GM21390 (cell line): ENCODE measurements around the gene RPF1.
"Not testable (repeated sequence)": the region's sequence is repeated elsewhere in the genome, so short reads cannot be mapped to it uniquely, and the experiment has no call there.

Experiments used
- ATAC-seq: cut with Tn5 transposase; IDR thresholded peaks from one replicate; pipeline ENCODE4 v1.9.1; 2021; ENCODE audit not compliant: unreplicated experiment

Gene RPF1, protein sequence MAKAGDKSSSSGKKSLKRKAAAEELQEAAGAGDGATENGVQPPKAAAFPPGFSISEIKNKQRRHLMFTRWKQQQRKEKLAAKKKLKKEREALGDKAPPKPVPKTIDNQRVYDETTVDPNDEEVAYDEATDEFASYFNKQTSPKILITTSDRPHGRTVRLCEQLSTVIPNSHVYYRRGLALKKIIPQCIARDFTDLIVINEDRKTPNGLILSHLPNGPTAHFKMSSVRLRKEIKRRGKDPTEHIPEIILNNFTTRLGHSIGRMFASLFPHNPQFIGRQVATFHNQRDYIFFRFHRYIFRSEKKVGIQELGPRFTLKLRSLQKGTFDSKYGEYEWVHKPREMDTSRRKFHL

DNA sequence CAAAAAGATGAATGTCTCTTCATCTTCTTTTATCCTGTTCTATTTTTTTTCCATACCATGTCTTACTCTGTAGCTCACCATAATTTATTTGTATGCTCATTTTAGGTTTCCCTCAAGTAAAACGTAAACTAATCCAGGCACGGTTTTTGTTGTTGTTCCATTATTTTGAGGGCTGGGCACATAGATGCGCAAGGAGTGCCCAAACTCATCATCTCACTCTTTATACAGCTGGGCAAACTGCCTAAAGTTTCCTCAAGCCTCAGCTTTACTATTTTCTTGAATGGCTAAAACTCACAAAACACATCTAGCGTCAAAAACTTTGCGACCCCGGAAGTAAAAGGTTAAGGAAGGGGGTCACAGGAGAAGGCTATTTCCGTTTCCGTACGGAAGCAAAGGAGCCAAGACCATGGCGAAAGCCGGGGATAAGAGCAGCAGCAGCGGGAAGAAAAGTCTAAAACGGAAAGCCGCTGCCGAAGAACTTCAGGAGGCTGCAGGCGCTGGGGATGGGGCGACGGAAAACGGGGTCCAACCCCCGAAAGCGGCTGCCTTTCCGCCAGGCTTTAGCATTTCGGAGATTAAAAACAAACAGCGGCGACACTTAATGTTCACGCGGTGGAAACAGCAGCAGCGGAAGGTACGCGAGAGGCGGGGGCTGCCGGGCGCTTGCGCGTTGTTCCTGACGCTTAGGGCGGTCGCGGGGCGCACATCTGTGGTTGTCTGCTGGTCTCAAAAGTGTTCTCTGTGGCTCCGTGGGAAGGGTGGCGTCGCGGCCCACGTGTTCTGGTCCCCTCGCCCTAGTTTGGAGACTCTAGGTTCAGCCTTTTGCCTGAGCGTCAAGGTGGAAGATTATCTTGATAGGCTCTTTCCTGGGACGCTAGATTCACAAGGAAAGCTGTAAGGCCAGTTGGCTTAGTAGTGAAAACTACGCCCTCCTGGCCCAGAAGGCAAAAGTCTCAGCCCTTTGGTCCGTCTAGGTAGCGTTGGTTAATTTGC, at the start of gene RPF1:
Gene RPF1, plus strand, starts transcription at position 391 of the 993 bp plus-strand sequence. Its CDS starts 16 bp downstream, at position 407.
- peak; percentile 97 for ATAC-seq

DNA sequence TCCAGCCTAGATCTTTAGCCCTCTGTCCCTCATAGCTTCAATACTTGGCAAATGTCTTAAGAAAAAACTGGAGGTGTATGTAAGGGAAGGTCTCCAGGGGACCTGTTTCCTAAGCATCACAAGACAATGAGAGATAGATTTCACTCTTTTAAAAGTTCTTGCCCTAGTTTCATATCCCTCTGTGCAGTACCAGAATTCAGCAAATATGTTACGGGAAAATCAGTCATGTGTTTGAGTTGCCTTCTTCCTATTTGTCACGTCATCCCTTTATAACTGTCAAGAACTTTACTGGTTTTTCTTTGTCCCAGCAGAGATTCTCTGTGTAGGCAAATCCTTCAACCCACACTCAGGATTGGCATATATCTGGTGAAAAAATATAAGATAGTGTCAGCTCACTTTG, 48.5 kb upstream of the RPF1 start:
- ATAC-seq: no peak

DNA sequence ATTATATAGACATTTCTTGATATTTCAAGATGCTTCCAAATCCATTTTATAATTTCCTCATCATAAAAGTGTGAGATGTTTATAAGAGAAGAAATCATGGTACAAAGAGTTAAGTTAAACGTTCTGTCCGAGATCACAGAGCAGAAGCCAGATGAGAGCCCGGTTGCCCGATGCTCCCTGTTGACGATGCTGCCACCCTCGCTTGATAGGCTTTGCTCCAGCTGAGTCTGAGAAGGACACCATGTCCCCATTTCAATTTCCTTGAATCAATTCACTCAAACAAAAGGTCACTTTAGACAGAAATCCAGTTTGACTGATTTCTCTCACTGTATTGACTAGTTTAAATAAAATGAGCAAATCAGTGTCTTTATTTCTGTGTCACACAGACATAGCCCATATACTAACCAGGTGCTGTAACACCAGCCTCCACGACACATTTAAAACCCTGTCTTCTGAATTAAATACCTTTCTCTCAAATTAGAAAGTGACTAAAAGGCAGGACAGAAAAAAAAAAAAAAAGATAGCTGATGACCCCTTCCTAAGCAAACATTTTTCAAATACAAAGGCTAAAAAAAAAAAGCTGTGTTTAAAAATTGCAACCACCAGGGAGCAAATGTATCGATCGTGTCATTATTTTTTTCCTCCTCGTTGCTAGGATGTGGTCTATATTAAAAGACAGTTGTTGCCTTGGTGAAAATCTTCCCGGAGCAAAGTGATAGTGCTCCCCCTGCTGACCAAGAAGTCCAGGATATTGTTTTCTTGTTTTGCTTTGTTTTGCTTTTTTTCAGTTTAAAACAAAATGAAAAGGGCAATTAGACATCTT, 45.6 kb upstream of the RPF1 start:
- ATAC-seq: no peak

DNA sequence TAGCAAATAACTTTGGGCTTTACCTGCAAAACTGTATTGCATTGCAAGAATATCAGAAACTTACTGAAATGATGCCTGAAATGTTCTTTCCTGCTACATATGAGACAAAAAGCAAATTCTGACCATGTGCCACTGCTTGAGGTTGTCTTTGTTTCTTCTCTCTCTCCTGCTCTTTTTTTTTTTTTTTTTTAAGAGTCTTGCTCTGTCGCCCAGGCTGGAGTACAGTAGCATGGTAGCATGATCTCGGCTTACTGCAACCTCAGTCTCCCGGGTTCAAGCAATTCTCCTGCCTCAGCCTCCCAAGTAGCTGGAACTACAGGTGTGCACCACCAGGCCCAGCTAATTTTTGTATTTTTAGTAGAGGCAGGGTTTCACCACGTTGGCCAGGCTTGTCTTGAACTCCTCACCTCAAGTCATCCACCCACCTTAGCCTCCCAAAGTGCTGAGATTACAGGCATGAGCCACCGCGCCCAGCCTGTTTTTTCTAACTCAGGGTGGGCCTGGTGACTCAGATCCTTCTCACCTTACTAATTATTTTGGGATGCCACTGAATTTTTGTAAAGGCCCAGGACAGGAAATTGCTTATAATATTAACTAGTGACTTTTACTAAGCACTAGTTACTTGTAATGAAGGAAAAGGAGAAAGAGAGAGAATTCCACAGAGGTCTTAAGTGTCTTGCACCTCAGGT, 44.8 kb upstream of the RPF1 start:
- ATAC-seq: no peak

DNA sequence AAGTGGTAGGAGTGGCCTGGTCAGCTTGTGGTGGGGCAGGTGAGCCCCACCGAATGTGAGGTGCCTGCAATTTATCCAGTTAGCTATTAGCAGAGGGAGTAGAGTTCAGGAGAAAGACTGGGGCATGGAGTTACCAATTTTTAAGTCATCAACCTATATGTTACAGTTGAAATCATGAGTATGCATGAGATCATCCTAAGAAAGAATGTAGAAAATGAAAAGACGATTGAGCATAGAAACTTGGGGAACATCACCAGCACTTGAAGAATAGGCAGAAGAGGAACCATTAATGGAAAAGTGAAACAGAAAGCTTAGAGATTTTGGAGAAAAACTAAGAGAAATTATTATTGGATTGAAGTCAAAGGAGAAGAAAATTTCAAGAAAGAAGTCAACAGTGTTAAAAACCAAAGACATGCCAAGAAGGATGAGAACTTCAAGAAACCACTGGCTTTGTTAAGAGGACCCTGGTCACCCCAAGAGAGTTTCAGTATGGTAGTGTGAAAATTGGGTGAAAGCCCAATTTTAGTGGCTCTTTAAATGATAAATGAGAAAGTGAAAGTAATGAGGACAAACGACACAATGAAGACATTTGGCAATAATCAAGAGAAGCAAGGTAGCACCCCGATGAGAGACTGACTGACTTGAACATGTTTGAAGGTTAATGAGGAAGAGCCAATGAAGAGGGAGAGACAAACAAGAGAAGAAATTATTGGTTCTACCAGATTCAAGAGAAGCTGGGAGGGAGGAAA, 44.1 kb upstream of the RPF1 start:
- no peak for ATAC-seq

DNA sequence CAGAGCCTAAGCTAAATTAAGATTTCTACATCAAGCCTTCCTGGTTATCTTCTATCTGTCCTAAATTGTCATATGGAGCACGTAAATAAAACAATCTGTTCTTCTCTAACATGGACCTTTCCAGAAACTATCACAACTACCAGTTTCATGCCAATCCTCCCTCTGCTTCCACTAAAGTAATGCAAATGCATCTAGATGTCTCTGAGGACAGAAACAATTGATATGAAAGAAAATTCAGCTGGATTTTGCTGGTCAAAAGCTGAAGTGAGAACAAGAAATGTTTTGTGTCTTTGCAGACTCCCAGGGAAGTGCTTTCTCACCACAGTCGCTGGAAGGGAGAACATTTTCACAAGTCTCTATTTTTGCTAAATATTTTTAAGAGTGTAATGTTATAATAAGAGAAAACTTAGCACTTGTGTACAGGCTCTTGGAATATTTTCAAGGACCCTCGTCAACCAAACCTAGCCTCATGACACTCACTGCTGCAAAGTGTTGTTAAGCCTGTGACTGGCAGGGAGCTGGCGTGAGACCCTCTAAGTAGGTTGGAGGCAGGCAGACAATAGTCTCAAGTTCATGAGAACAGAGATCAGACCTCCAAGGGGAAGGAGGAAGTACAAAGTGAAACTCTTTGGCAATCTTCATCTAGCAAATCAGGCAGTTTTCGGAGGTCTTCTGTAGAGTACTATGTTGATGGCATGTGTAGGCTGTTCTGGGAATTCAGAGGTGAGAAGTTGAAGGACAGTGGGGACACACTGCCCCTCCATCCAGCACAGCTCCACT, 42.0 kb upstream of the RPF1 start:
- no peak for ATAC-seq

DNA sequence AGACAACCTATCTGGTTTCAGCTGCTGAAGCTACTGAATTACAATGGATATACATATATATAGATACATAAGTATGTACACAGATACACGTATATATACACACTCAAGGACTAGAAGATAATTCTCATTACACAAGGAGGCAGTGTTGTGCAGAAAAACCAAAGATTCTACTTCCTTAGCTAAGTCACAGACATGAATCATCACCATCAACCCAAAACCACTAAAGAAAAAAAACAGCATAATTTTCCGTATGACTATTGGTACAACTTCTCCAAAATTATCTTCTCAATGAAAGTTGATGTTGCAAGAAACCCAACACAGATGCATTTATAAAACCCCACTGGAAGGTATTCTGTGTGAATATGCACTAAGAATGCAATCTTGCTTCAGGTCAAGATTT, 36.8 kb upstream of the RPF1 start:
- ATAC-seq: peak; percentile 94

DNA sequence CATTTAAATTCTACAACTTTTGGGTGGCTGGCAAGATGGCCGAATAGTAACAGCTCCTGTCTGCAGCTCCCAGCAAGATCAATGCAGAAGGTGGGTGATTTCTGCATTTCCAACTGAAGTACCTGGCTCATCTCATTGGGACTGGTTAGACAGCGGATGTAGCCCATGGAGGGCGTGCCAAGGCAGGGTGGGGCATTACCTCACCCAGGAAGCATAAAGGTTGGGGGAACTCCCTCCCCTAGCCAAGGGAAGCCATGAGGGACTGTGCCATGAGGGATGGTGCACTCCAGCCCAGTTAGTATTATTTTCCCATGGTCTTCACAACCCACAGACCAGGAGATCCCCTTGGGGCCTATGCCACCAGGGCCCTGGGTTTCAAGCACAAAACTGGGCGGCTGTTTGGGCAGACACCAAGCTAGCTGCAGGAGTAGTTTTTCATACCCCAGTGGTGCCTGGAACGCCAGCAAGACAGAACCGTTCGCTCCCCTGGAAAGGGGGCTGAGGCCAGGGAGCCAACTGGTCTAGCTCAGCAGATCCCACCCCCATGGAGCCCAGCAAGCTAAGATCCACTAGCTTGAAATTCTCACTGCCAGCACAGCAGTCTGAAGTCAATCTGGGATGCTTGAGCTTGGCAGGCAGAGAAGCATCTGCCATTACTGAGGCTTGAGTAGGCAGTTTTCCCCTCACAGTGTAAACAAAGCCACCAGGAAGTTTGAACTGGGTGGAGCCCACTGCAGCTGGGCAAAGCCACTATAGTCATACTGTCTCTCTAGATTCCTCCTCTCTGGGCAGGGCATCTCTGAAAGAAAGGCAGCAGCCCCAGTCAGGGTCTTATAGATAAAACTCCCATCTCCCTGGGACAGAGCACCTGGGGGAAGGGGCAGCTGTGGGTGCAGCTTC, 36.1 kb upstream of the RPF1 start:
- ATAC-seq: peak; percentile 19

DNA sequence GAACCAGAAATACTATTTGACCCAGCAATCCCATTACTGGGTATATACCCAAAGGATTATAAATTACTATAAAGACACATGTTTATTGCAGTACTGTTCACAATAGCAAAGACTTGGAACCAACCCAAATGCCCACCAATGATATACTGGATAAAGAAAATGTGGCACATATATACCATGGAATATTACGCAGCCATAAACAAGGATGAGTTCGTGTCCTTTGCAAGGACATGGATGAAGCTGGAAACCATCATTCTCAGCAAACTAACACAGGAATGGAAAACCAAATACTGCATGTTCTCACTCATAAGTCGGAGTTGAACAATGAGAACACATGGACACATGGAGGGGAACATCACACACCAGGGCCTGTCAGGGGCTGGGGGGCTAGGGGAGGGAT, 30.4 kb upstream of the RPF1 start:
- not testable (repeated sequence) for ATAC-seq

DNA sequence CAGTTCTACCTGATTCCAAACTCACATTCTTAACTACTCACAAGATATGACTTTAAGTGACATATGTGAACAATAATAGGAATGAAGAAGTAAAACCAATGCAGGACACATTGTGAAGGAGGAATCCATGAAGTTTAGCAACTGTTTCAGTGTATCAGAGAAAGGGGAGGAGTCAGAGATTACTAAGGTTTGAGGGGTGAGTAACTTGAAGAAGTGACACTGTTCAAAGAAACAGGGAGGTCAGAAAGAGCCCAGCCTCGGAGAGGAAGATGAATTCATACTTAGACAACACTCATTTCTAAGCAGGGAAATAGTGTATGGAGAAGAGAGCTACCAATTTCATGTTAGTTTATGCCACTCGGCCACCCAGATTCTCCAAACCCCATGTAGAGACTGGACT, 28.2 kb upstream of the RPF1 start:
- ATAC-seq: no peak

DNA sequence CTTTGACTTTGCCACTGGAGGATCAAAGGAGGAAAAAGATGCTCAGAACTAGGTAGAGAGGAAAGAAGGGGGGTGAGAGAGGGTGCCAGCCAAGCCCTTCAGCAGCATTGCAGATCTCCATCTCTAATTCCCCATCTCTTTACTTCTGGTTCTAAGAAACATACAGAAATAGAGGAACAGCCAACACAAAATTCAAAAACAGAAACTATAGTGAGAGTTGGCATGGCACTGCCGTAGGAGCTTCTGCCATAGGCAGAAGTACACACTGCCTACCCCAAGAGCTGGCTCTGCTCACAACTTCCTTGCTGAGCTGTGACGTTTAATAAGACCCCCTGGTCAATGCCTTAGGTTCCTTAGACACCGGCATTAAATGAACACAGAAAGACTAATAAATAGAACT, 26.6 kb upstream of the RPF1 start:
- ATAC-seq: no peak

DNA sequence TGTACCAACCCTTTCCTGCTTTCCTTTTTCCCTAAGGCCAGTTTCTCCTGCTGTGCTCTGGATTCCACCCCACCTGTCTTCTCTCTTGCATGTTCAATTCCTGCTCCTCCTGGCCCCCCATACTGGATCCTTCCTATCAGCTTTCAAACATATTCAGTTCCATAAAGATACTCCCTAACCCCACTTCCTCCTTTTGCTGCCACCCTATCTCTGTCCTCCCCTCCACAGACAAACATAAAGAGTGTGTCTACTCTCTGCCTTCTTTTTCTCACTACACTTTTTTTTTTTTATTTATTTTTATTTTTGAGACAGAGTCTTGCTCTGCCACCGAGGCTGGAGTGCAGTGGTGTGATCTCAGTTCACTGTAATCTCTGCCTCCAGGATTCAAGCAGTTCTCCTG, 16.9 kb upstream of the RPF1 start:
- no peak for ATAC-seq

DNA sequence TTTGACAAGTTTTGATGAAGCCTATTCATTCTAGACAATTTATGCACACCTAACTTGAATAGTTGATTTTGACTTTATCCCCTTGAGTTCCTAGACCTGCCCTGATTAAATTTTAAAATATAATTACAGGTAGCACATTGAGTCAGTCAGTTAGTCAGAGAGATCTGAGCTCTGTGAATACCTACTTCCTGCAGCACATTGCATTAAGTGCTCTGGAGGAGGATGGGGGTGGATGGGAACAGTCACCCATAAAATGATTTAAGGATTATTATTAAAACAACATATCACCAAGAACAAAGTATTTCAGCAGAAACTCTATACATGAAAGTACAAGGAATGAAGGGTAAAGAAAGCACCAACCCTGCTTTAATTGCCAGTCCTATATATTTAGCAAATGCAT, 11.8 kb upstream of the RPF1 start:
- no peak for ATAC-seq

DNA sequence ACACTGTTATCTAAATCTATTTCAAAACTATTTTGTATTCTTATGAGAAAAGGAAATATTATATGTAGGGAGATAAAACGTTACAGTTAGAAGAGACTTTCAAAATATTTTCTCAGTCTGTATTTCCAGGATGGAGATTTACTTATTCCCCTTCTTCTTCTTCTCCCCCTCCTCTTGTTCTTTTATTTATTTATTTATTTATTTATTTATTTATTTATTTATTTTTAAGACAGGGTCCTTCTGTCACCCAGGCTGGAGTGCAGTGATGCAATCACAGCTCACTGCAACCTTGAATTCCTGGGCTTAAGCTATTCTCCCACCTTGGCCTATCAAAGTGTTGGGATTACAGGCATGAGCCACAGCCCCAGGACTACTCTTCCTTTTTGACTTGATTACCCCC, 2.8 kb upstream of the RPF1 start:
- no peak for ATAC-seq

DNA sequence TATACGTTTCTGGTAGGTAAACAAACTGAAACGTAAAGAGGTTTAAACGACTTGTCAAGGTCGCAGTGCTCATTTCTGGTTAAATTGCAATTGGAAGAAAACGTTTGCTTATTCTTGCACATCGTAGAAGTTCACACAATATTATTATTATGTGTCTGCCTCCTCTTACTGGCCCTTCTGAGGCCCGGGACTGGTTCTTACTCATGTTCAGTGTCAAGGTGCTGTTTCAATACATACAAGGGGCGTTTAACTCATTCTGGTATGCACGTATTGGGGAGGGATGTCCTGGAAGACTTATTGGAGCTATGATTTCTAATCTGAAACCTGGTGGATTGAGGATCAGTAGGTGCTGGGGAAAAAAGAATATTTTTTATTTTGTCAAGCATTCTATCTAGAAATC, 932 bp downstream of the RPF1 start:
- ATAC-seq: peak; percentile 14

DNA sequence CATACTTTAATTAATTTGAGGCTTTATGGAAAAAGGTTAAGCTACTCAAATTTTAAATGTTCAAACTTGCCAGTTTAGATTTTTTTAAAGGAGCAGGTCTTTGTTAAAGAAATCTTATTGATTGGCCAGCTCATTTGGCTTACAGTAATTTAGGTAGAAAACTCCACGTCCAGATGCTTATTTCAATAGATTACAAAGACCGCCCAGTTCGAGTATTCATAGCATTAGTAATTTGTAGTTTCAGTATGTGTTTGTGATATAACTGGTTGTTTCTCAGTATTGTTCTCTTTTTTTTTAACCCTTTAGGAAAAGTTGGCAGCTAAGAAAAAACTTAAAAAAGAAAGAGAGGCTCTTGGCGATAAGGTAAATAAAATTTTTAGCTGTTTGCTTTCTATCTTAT, 1.6 kb downstream of the RPF1 start:
- no peak for ATAC-seq

DNA sequence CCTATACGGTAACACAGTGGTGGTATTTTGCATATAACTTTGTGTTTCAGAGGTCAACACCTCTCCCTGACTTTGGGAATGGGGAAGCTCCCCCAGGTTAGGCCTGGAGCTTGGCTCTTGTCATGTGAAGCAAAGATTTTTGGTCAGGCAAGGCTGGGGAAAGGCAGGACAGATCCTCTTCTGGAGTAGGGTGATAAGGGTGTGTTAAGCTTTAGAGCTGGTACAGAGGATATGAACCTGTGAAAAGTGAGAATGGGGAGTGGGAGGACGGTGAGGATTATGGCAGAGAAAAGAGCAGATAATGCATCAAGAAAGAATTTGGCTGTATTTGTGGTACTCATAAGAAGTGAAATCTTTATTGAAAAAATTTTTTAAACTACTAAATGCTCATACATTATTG, 2.3 kb downstream of the RPF1 start:
- no peak for ATAC-seq

DNA sequence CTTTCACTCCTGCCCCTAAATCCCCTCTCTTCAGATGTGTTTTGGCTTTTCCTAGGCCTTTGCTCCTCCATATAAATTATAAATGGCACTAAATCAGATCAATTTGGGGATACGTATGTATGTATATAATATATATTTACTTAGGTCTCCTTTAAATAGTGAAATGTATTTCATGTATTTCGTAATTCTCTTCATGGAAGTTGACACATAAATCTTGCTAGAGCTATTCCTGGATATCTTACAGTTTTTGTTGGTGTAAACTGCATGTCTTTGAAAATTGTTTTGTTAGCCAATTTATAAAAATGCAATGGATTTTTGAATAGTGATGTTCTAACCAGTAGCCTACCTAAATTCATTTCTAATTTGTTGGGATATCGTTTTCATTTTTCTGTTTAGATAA, 9.0 kb downstream of the RPF1 start:
- no peak for ATAC-seq
